ENCODE data around the gene NRP2. TPM values are rescaled to one million over a fixed set of nuclear protein-coding genes. Genes with fewer than 3 reads are reported as not detected.

The NRP2 gene
- total RNA-seq, 4 donors from 2014 or later, result 195 to 440 (median 314) TPM

- Histone ChIP-seq H3K4me1 (peaks cover 7 to 88% (median 64%) of the 10 kb centered on the region in 4 donors), H3K27me3 (no peaks in the 10 kb centered on the region)
- intact Hi-C loops (cut with DNase I), result no loop called here
Measured at GRCh38 chr2:205797866-205798265, 115.6 kb downstream of the NRP2 start.

DNA sequence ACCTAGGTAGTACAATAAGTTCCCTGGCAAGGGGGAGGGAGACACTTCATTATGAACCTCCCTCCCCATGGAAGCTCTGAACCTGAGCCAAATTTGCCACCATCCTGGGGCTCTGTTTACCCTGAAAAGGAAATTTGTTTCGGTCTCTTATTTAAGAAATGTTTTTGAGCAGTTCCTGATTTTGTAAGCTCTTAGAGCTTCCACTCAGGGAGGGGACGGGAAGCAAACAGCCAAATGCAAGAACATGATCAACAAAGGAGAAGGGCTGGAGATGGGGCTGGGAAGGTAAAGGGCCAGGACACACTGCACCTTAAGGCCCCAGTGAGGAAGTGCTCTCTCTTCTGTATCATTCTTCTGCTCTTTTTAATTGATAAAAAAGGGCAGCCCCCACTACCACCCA is 117.9 kb downstream of the NRP2 start:
- Histone ChIP-seq H3K4me3 (no peak overlapping the region), H3K36me3 (peaks cover 0 to 24% (median 11%) of the 10 kb centered on the region in 4 donors), H3K4me1 (peaks cover 7 to 76% (median 56%) of the 10 kb centered on the region in 4 donors), H3K27ac (replicated peaks in 1 of 4) (peak overlapping the region; percentile 80 to 98 (median 90)), H3K9me3 (peaks cover 0 to 15% (median 9%) of the 10 kb centered on the region in 4 donors), H3K27me3 (no peaks in the 10 kb centered on the region)
- TF ChIP-seq POLR2AphosphoS5 (IDR thresholded peaks at IDR 0.05) (no peak), CTCF (IDR thresholded peaks at IDR 0.05) (no peak), EP300 (IDR thresholded peaks at IDR 0.05) (no peak), POLR2A (IDR thresholded peaks at IDR 0.05; ENCODE audit: low read depth) (no peak)
- no peak for DNase-seq (ENCODE audit: extremely low spot score)
- 22% methylated on average over 2 of the region's 2 CpGs for WGBS
- intact Hi-C loops (cut with DNase I), result no loop called here

More at GRCh38 chr2:205797866-205798265, 115.6 kb downstream of the NRP2 start:
- Histone ChIP-seq H3K36me3 (peaks cover 0 to 41% (median 19%) of the 10 kb centered on the region in 4 donors), H3K27ac (replicated peaks in 1 of 4) (peak overlapping the region; percentile 80 to 98 (median 90)), H3K4me3 (no peak overlapping the region), H3K9me3 (peaks cover 0 to 15% (median 9%) of the 10 kb centered on the region in 4 donors)
- TF ChIP-seq POLR2AphosphoS5 (IDR thresholded peaks at IDR 0.05) (no peak), EP300 (IDR thresholded peaks at IDR 0.05) (no peak), POLR2A (IDR thresholded peaks at IDR 0.05; ENCODE audit: low read depth) (no peak), CTCF (IDR thresholded peaks at IDR 0.05) (no peak)
- no peak for DNase-seq (ENCODE audit: extremely low spot score)
- WGBS, result 63% methylated on average over 4 of the region's 4 CpGs

DNA sequence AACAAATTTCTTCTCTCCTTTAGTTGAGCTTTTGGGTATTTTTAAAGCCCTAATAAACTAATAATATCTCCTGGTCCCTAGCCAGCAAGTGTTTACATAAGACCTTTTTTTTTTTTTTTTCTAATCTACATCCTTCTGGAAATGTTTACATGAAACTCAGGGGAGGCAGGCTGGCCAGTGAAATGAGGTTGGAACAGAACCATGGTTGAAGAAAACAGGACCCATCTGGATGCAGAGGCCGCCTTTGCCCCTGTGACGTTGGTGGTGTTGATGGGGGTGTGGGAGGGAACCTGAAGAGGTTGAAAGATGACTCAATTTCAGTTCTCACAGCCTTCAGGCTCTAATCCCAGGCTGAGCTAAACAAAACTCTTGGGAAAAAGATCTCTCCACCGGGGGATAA is 118.5 kb downstream of the NRP2 start:
- Histone ChIP-seq H3K36me3 (peaks cover 0 to 19% (median 8%) of the 10 kb centered on the region in 4 donors), H3K9me3 (peaks cover 0 to 15% (median 9%) of the 10 kb centered on the region in 4 donors), H3K4me3 (no peak overlapping the region), H3K27ac (replicated peaks in 1 of 4) (peak overlapping the region; percentile 80 to 98 (median 90)), H3K4me1 (peaks cover 7 to 74% (median 56%) of the 10 kb centered on the region in 4 donors), H3K27me3 (no peaks in the 10 kb centered on the region)
- 16% methylated on average over 3 of the region's 3 CpGs for WGBS
- no peak for DNase-seq (ENCODE audit: extremely low spot score)
- no peak for TF ChIP-seq POLR2A (IDR thresholded peaks at IDR 0.05; ENCODE audit: low read depth)
- no peak for TF ChIP-seq EP300 (IDR thresholded peaks at IDR 0.05)
- TF ChIP-seq POLR2AphosphoS5 (IDR thresholded peaks at IDR 0.05), result peak; percentile 49 to 69
- TF ChIP-seq CTCF (IDR thresholded peaks at IDR 0.05), result no peak
- intact Hi-C loops (cut with DNase I), result no loop called here

- no peak overlapping the region for H3K4me3 ChIP-seq
- peaks cover 0 to 15% (median 9%) of the 10 kb centered on the region in 4 donors for H3K9me3 ChIP-seq
- 60% methylated on average over 6 of the region's 7 CpGs for WGBS
- peaks cover 7 to 71% (median 56%) of the 10 kb centered on the region in 4 donors for H3K4me1 ChIP-seq
- H3K36me3 ChIP-seq, result peaks cover 0 to 6% (median 2%) of the 10 kb centered on the region in 4 donors
- no peak for DNase-seq (ENCODE audit: extremely low spot score)
- no peak for TF ChIP-seq POLR2A (IDR thresholded peaks at IDR 0.05; ENCODE audit: low read depth)
- no peaks in the 10 kb centered on the region for H3K27me3 ChIP-seq
- H3K27ac ChIP-seq (replicated peaks in 1 of 4), result peak overlapping the region; percentile 80 to 98 (median 90)
- intact Hi-C loops (cut with DNase I), result no loop called here
Measured at GRCh38 chr2:205802065-205802464, 119.8 kb downstream of the NRP2 start.

DNA sequence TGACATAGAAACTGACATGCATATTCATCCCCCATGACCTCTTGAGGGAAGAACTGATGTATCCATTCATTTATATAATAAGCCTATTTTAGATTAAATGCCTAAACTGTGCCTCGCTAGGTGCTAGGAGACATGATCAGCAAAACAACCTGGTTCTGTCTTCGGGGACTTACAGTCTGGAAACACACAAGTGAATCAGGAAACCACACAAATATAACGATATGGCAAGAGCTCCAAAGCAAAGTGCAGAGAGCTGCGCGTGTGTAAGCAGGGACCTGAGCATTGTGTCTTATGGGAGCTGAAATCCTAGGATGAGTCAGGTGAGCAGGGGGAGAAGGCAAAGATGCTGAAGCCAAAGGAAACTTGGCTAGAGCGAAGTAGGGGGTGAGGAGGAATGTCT is 120.6 kb downstream of the NRP2 start:
- no peak for TF ChIP-seq EP300 (IDR thresholded peaks at IDR 0.05)
- TF ChIP-seq CTCF (IDR thresholded peaks at IDR 0.05), result no peak
- no peak for TF ChIP-seq POLR2A (IDR thresholded peaks at IDR 0.05; ENCODE audit: low read depth)
- TF ChIP-seq POLR2AphosphoS5 (IDR thresholded peaks at IDR 0.05), result no peak
- Histone ChIP-seq H3K9me3 (peaks cover 0 to 14% (median 9%) of the 10 kb centered on the region in 4 donors), H3K4me1 (peaks cover 7 to 71% (median 57%) of the 10 kb centered on the region in 4 donors), H3K36me3 (no peaks in the 10 kb centered on the region), H3K27me3 (no peaks in the 10 kb centered on the region), H3K4me3 (no peak overlapping the region), H3K27ac (replicated peaks in 1 of 4) (peak overlapping the region; percentile 80 to 98 (median 90))
- intact Hi-C loops (cut with DNase I), result no loop called here
- DNase-seq (ENCODE audit: extremely low spot score), result no peak
- WGBS, result 65% methylated on average over 6 of the region's 6 CpGs

Data from esophagus muscularis mucosa (tissue), 4 donors.